Activated T-cell treated with anti-CD3 and anti-CD28 coated beads, Interleukin-2, amount 50 U/mL, for 48 hours (primary cell): ENCODE measurements around the gene POMZP3.
A peak's percentile ranks its signal among the peaks of the same experiment; 100 is the strongest.
"Not testable (repeated sequence)": the region's sequence is repeated elsewhere in the genome, so short reads cannot be mapped to it uniquely, and the experiment has no call there.

Source experiments
- DNase-seq, 2 experiments: peaks; one replicate each; pipeline ENCODE4 v3.0.0-alpha.2; 2020

Gene POMZP3

GRCh38 chr7:76626989-76627642 is at the start of gene POMZP3:
Gene POMZP3, minus strand, starts transcription at chr7:76627279. Its CDS starts 1,215 bp downstream, at chr7:76626064.
- DNase-seq = peak; percentile 70 to 74

- DNase-seq = not testable (repeated sequence)
Measured at GRCh38 chr7:76675783-76676182, 48.7 kb upstream of the POMZP3 start.

- not testable (repeated sequence) for DNase-seq
Measured at GRCh38 chr7:76673346-76673745, 46.3 kb upstream of the POMZP3 start.

- DNase-seq = not testable (repeated sequence)
Measured at GRCh38 chr7:76659212-76659611, 32.1 kb upstream of the POMZP3 start.

GRCh38 chr7:76656425-76656824 is 29.3 kb upstream of the POMZP3 start:
- DNase-seq = not testable (repeated sequence)

- DNase-seq = not testable (repeated sequence)
Measured at GRCh38 chr7:76642620-76643019, 15.5 kb upstream of the POMZP3 start.

GRCh38 chr7:76637061-76637691 is 10.1 kb upstream of the POMZP3 start:
- not testable (repeated sequence) for DNase-seq

GRCh38 chr7:76626581-76626980 is 498 bp downstream of the POMZP3 start:
- peak; percentile 38 to 46 for DNase-seq

GRCh38 chr7:76619439-76620190 is 7.5 kb downstream of the POMZP3 start:
- DNase-seq = not testable (repeated sequence)

GRCh38 chr7:76613783-76614182 is 13.3 kb downstream of the POMZP3 start:
- DNase-seq = not testable (repeated sequence)

GRCh38 chr7:76612232-76612631 is 14.8 kb downstream of the POMZP3 start:
- DNase-seq = not testable (repeated sequence)

- DNase-seq = not testable (repeated sequence)
Measured at GRCh38 chr7:76609864-76610263, 17.2 kb downstream of the POMZP3 start.

GRCh38 chr7:76608469-76608868 is 18.6 kb downstream of the POMZP3 start:
- peak; percentile 38 to 39 for DNase-seq

GRCh38 chr7:76606027-76606426 is 21.1 kb downstream of the POMZP3 start:
- peak; percentile 59 to 72 for DNase-seq

- not testable (repeated sequence) for DNase-seq
Measured at GRCh38 chr7:76600650-76601049, 26.4 kb downstream of the POMZP3 start.

GRCh38 chr7:76600116-76600482 is 27.0 kb downstream of the POMZP3 start:
- not testable (repeated sequence) for DNase-seq

- not testable (repeated sequence) for DNase-seq
Measured at GRCh38 chr7:76598590-76599264, 28.4 kb downstream of the POMZP3 start.

- DNase-seq = not testable (repeated sequence)
Measured at GRCh38 chr7:76597288-76597687, 29.8 kb downstream of the POMZP3 start.

GRCh38 chr7:76592694-76593093 is 34.4 kb downstream of the POMZP3 start:
- DNase-seq = not testable (repeated sequence)

GRCh38 chr7:76591602-76592304 is 35.3 kb downstream of the POMZP3 start:
- not testable (repeated sequence) for DNase-seq

- DNase-seq = not testable (repeated sequence)
Measured at GRCh38 chr7:76591033-76591432, 36.0 kb downstream of the POMZP3 start.

- not testable (repeated sequence) for DNase-seq
Measured at GRCh38 chr7:76588586-76588985, 38.5 kb downstream of the POMZP3 start.
